ENCODE results near the gene CD96.
"Not testable (repeated sequence)": the region's sequence is repeated elsewhere in the genome, so short reads cannot be mapped to it uniquely, and the experiment has no call there.

The CD96 gene

GRCh38 chr3:111595232-111595631, 53.2 kb downstream of the CD96 start, which contains the start of gene ZBED2:
TSS of gene ZBED2 (minus strand) at chr3:111595346. CDS start at chr3:111594201, 1,145 bp downstream.
- DNase-seq: no peak

- no peak for DNase-seq
These were observed 54.3 kb downstream of the CD96 start for GRCh38 chr3:111596328-111596727.

- DNase-seq: no peak
These were observed 56.1 kb downstream of the CD96 start for GRCh38 chr3:111598139-111598538.

DNA sequence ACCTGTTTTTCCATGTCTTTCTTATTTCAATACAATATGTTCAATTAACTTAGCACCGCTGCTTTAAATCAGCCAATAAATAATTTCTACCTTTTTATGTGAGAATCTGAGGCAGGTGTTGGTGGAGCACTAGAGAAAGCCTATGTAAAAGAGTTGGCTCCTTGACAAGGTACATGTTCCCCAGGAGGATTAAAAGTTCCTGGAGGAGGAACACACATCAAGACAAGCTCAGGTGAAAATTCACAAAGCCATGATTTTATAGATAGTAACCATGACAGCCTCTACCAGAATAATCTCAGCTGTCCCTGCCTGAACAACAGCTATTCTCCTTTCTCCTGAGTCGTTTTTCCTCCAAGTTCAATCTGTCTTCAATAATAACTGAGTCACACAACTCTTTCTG, 56.6 kb downstream of the CD96 start:
- DNase-seq: no peak

DNA sequence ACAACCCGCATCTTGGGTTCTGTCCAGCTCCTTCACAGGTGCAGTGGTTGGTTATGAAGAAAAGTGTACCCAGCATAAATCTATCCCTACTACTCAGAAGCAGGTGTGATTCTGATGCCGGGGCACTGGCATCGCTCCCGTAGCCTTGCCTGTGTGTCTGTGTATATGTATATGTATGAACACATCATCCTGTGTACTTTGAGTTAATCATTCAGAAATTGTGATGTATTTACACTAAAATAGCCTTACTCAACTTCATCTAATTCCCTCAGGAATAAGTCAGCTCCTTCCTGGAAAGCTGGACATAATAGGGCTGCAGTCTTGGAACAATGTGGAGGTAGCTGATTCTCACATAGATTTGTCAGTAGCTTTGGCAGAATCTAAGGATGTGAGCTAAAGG, 59.8 kb downstream of the CD96 start:
- DNase-seq: no peak

GRCh38 chr3:111603679-111604078, 61.7 kb downstream of the CD96 start:
- no peak for DNase-seq

- no peak for DNase-seq
These were observed 62.1 kb downstream of the CD96 start for GRCh38 chr3:111604119-111604518.

- no peak for DNase-seq
These were observed 63.0 kb downstream of the CD96 start for GRCh38 chr3:111605018-111605417.

GRCh38 chr3:111605493-111605892, 63.5 kb downstream of the CD96 start:
- no peak for DNase-seq

- DNase-seq: no peak
These were observed 65.4 kb downstream of the CD96 start for GRCh38 chr3:111607240-111607920.

DNA sequence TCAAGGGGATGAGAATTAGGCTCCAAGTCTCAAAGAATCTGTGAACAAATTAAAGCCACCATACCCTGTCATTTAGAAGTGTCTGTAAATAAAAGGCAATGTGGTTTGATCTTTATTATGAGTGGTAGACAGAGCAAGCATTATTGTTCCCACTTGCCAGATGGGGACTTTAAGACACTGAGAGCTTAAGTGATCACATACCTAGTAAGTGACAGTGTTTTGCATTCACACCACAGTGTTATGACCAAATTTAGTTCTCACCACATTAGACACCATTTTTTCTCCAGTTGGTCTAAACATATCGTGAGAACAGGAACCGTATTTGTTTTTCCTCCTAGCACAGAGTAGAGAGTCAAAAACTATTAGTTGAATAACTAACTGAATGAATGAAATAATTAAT, 66.4 kb downstream of the CD96 start:
- DNase-seq: no peak

- DNase-seq: no peak
These were observed 67.7 kb downstream of the CD96 start for GRCh38 chr3:111609700-111610099.

- no peak for DNase-seq
These were observed 68.2 kb downstream of the CD96 start for GRCh38 chr3:111610189-111610588.

GRCh38 chr3:111610612-111611054, 68.6 kb downstream of the CD96 start:
- DNase-seq: no peak

GRCh38 chr3:111613294-111613693, 71.3 kb downstream of the CD96 start:
- DNase-seq: no peak

DNA sequence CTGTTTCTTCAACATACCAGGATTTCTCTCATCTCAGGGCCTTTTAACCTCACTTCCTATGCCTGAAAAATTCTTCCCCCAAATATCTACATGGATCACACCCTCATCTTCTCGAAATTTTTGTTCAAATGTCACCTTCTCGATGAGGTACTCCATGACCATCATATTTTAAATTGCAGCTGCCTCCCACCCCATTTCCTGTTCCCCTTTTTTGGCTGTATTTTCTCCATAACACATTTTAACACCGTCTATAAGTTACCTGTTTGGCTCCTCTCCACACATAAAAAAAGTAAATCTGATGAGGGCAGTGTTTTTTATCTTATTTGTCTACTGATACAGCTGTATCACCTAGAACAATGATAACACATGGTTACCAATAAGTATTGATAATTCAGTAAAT, 73.9 kb downstream of the CD96 start:
- no peak for DNase-seq

GRCh38 chr3:111616417-111617105, 74.6 kb downstream of the CD96 start:
- DNase-seq: no peak

GRCh38 chr3:111617406-111617805, 75.4 kb downstream of the CD96 start:
- no peak for DNase-seq

DNA sequence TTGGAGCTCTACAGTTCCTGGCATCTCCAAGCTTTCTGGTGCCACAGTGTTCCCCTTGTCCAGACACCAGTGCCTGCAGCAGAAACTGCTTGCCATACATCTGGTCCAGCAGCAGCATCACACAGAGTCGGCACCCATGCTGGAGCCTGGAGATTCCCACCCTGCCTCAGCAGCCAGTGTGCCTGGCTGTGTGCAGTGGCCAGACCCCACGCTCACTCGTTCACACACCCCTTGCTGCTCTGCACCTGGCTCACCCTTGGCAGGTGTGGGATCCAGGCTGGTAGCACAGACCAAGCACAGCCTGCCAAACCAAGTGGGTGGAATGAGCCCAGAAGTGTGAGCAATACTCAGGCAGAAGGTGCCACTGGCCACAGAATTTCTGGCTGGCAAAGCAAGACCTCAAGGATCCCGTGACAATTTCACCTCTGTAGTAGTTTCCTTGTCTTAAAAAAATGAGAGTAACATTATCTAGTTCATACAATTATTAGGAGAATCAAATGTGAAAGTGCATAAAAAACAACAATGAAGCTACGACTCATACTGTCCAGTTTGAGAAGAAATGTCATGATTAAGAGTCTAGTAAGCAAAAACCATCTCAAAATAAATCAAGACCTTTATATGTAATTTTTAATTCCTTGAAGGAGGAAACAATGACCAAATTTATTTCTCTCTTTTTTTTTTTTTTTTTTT, 76.1 kb downstream of the CD96 start:
- DNase-seq: no peak

GRCh38 chr3:111618945-111619344, 76.9 kb downstream of the CD96 start:
- no peak for DNase-seq

- no peak for DNase-seq
These were observed 77.8 kb downstream of the CD96 start for GRCh38 chr3:111619833-111620232.

DNA sequence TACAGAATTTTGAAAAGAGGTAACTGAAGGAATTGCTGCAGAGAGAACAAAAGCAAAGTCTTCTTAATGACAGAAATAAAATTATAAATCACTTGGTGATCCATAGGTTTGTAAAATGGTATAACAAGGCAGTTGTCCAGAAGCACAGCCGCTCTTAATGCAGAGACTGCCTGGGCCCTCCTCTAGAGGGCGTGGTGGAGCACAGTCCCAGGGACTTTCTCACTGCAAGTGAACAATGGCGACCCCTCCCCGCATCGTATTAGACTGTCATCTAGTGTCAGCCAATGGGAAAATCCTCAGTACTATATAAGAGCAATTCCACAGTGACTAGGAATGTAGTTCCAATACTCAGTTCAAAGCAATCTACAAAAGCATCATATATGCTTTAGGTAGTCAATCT, 79.5 kb downstream of the CD96 start:
- DNase-seq: no peak

DNA sequence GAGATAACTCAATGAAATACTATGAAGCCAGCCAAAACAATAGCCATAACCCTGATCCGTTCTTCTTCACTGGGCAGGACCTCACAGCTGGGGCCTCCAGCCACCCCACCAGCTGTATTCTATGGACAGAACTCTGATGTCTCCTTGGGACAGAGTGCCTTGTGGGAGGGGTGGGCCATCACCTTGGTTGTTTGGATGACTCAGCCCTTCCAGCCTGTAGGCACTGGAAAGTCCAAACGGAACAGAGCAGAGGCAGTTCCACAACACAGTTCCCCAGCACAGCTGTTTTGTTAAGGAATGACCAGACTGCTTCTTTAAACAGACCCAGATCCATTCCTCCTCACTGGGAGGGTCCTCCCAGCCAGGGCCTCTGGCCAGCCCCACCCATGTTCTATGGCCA, 85.1 kb downstream of the CD96 start:
- DNase-seq: no peak

GRCh38 chr3:111629018-111629417, 87.0 kb downstream of the CD96 start:
- DNase-seq: not testable (repeated sequence)

All from retina (tissue), 1 donor.